Liver (tissue), 9 donors: ENCODE measurements around the gene ZCCHC14. TPM values are rescaled to one million over a fixed set of nuclear protein-coding genes. Genes with fewer than 3 reads are reported as not detected.
"Not testable (repeated sequence)": the region's sequence is repeated elsewhere in the genome, so short reads cannot be mapped to it uniquely, and the experiment has no call there.

Experiments used
- DNase-seq: peaks from one replicate; pipeline ENCODE4 v3.0.0-alpha.2; 2017; ENCODE audit warnings: low spot score
- H3K27ac ChIP-seq, 2 donors: one replicate each; pipeline ENCODE4 v1.7.0; 2013; ENCODE audit warnings: inconsistent platforms in 2 of 2, low read length in 2 of 2, control low read depth in 1 of 2, low read depth in 1 of 2, mild to moderate bottlenecking in 1 of 2
- H3K27me3 ChIP-seq, 4 donors: one replicate each; pipeline versions ENCODE4 v1.6.1 to v1.7.0; 2013; ENCODE audit warnings: low read length in 3 of 4, inconsistent platforms in 1 of 4, mild to moderate bottlenecking in 1 of 4, moderate library complexity in 1 of 4; ENCODE audit not compliant: control insufficient read depth in 4 of 4, insufficient read depth in 4 of 4
- H3K36me3 ChIP-seq, 4 donors: one replicate each; pipeline versions ENCODE4 v1.6.1 to v1.7.0; 2013; ENCODE audit warnings: low read length in 3 of 4, mild to moderate bottlenecking in 3 of 4, low read depth in 1 of 4, moderate library complexity in 1 of 4; ENCODE audit not compliant: control insufficient read depth in 4 of 4, insufficient read depth in 3 of 4
- H3K4me1 ChIP-seq, 4 donors: one replicate each; pipeline versions ENCODE4 v1.6.1 to v1.7.0; 2013; ENCODE audit warnings: low read length in 3 of 4, mild to moderate bottlenecking in 3 of 4, moderate library complexity in 1 of 4; ENCODE audit not compliant: control insufficient read depth in 4 of 4, insufficient read depth in 4 of 4
- H3K4me3 ChIP-seq, 3 donors: one replicate each; pipeline versions ENCODE4 v1.6.1 to v1.7.0; 2013; ENCODE audit warnings: low read length in 3 of 3, control low read depth in 1 of 3, low read depth in 1 of 3, mild to moderate bottlenecking in 1 of 3
- H3K9ac ChIP-seq, 2 donors: one replicate each; pipeline ENCODE4 v1.7.0; 2013; ENCODE audit warnings: low read length in 2 of 2, mild to moderate bottlenecking in 2 of 2, moderate library complexity in 2 of 2, control low read depth in 1 of 2, low read depth in 1 of 2
- H3K9me3 ChIP-seq, 4 donors: one replicate each; pipeline versions ENCODE4 v1.6.1 to v1.7.0; 2013; ENCODE audit warnings: low read length in 3 of 4; ENCODE audit not compliant: control insufficient read depth in 4 of 4
- EGR1 ChIP-seq, 2 donors: IDR thresholded peaks; 2 replicates each; pipeline ENCODE4 v1.6.1; 2016 to 2018; ENCODE audit warnings: antibody characterized with exemption in 2 of 2, low read depth in 2 of 2
- FOXA1 ChIP-seq: IDR thresholded peaks from 2 replicates; pipeline ENCODE4 v1.6.1; 2016; ENCODE audit warnings: antibody characterized with exemption
- FOXA2 ChIP-seq: IDR thresholded peaks from 2 replicates; pipeline ENCODE4 v1.6.1; 2016; ENCODE audit warnings: antibody characterized with exemption
- GABPA ChIP-seq, 2 donors: IDR thresholded peaks in 1 of 2; conservative IDR thresholded peaks in 1 of 2; 2 replicates each; pipeline ENCODE4 v1.6.1; 2016; ENCODE audit warnings: antibody characterized with exemption in 2 of 2, mild to moderate bottlenecking in 1 of 2, moderate library complexity in 1 of 2
- HNF4A ChIP-seq, 2 donors: conservative IDR thresholded peaks; 2 replicates each; pipeline ENCODE4 v1.6.1; 2016; ENCODE audit warnings: antibody characterized with exemption in 2 of 2, mild to moderate bottlenecking in 2 of 2
- HNF4G ChIP-seq: IDR thresholded peaks from 2 replicates; pipeline ENCODE4 v1.6.1; 2016; ENCODE audit warnings: antibody characterized with exemption
- JUND ChIP-seq, 2 donors: IDR thresholded peaks; 2 replicates each; pipeline ENCODE4 v1.6.1; 2016; ENCODE audit warnings: antibody characterized with exemption in 2 of 2
- RAD21 ChIP-seq, 2 donors: IDR thresholded peaks; 2 replicates each; pipeline ENCODE4 v1.6.1; 2016; ENCODE audit warnings: antibody characterized with exemption in 2 of 2, mild to moderate bottlenecking in 2 of 2
- RXRA ChIP-seq, 2 donors: IDR thresholded peaks; 2 replicates each; pipeline ENCODE4 v1.6.1; 2017 to 2018; ENCODE audit warnings: antibody characterized with exemption in 2 of 2, mild to moderate bottlenecking in 1 of 2
- SP1 ChIP-seq: IDR thresholded peaks from 2 replicates; pipeline ENCODE4 v1.6.1; 2018; ENCODE audit warnings: antibody characterized with exemption, mild to moderate bottlenecking
- YY1 ChIP-seq: IDR thresholded peaks from 2 replicates; pipeline ENCODE4 v1.6.1; 2016; ENCODE audit warnings: antibody characterized with exemption, mild to moderate bottlenecking
- WGBS: extraction: QIAGEN DNeasy Blood & Tissue Kit; methylation state at CpG from one replicate; pipeline ENCODE4 v1.1.7; 2013; 5-methylcytosine and 5-hydroxymethylcytosine counted together
- polyA plus RNA-seq, 2 donors: library from polyadenylated mRNA; stranded (reverse) in 1 of 2; unstranded in 1 of 2; fragments of 200-250 nt in 1 of 2; fragments of >200 nt in 1 of 2; fragmentation: Nextera tagmentation in 1 of 2; extraction: Ambion mirVana in 1 of 2; gene quantifications; one replicate each; pipeline versions ENCODE4 v1.2.1 to v1.2.3, GENCODE V29; 2013 to 2015
- total RNA-seq, 2 donors: library from RNA; depleted of rRNA; stranded (reverse); fragments of >200 nt; gene quantifications; one replicate each; pipeline ENCODE4 v1.2.3, GENCODE V29; 2014
- TF ChIP-seq, protein P1 (sequence below): IDR thresholded peaks from 2 replicates; pipeline ENCODE4 v1.6.1; 2016; ENCODE audit warnings: antibody characterized with exemption
- TF ChIP-seq, protein P2 (sequence below): IDR thresholded peaks from 2 replicates; pipeline ENCODE4 v1.6.1; 2016; ENCODE audit warnings: antibody characterized with exemption
- TF ChIP-seq, protein P3 (sequence below): fragments of 150-350 bp; IDR thresholded peaks from 2 replicates; pipeline ENCODE4 v1.5.1; 2017; ENCODE audit warnings: improper control_type of control experiment, low read depth, low read length; ENCODE audit not compliant: missing input control
- donor health status: healthy.
- donor health status: healthy.
- donor health status: healthy.
- donor health status: healthy.
- donor health status: healthy.

ZCCHC14 gene
- total and polyA plus RNA-seq, 4 donors = 6.3 to 21.7 (median 8.0) TPM

DNA sequence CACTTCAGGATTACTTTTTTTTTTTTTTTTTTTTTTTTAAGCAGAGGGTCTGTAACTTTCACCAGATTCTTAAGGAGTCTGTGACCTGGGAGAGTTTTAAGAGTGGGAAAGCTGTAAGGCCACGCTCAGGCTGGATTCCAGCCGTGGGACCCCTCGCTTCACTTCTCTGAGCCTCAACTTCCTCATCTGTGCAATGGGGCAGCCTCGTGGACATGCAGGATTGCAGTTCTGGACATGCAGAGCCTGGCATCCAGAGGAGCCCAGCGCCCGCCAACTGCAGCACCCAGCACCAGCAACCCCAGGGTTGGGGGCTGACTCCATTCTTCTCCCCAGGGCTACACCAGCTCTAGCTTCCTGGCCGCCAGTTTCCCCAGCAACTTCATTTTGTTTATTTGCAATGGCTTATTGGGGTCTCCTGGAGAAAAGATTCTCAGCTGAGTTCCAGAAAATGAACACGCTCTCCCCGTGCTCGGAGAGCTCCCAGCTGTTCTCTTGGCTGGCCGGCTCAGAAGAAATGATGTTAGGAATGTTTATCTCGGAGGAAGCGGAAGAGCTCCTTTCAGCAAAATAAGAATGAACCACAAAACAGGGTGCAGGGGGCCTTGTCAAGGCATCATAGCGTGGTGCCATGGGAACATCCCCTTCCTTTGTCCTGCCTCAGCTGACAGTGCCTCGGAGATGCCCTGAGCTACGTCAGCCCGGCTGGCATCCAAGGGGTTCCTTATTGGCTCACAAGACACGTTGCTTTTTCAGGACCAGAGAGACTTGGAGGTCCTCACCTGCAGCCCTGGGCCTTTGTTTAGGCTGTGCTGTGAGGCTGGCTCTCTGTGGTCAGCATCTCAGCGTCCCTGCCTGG is 22.9 kb upstream of the ZCCHC14 start:
- 82% methylated on average over 19 of the region's 19 CpGs for WGBS
- TF ChIP-seq FOXA1 = no peak
- TF ChIP-seq HNF4A (conservative IDR thresholded peaks at IDR 0.05) = no peak
- TF ChIP-seq RXRA (IDR thresholded peaks at IDR 0.05) = no peak
- TF ChIP-seq FOXA2 = no peak
- TF ChIP-seq JUND (IDR thresholded peaks at IDR 0.05) = no peak
- no peak for TF ChIP-seq EGR1 (IDR thresholded peaks at IDR 0.05; ENCODE audit: low read depth in 2 of 2)
- TF ChIP-seq HNF4G = no peak
- TF ChIP-seq, protein P1, sequence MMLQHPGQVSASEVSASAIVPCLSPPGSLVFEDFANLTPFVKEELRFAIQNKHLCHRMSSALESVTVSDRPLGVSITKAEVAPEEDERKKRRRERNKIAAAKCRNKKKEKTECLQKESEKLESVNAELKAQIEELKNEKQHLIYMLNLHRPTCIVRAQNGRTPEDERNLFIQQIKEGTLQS = no peak
- no peak for TF ChIP-seq YY1
- no peak for TF ChIP-seq GABPA (IDR thresholded peaks at IDR 0.05 in 1 of 2, conservative IDR thresholded peaks at IDR 0.05 in 1 of 2)
- TF ChIP-seq, protein P2, sequence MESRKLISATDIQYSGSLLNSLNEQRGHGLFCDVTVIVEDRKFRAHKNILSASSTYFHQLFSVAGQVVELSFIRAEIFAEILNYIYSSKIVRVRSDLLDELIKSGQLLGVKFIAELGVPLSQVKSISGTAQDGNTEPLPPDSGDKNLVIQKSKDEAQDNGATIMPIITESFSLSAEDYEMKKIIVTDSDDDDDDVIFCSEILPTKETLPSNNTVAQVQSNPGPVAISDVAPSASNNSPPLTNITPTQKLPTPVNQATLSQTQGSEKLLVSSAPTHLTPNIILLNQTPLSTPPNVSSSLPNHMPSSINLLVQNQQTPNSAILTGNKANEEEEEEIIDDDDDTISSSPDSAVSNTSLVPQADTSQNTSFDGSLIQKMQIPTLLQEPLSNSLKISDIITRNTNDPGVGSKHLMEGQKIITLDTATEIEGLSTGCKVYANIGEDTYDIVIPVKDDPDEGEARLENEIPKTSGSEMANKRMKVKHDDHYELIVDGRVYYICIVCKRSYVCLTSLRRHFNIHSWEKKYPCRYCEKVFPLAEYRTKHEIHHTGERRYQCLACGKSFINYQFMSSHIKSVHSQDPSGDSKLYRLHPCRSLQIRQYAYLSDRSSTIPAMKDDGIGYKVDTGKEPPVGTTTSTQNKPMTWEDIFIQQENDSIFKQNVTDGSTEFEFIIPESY = no peak
- TF ChIP-seq, protein P3, sequence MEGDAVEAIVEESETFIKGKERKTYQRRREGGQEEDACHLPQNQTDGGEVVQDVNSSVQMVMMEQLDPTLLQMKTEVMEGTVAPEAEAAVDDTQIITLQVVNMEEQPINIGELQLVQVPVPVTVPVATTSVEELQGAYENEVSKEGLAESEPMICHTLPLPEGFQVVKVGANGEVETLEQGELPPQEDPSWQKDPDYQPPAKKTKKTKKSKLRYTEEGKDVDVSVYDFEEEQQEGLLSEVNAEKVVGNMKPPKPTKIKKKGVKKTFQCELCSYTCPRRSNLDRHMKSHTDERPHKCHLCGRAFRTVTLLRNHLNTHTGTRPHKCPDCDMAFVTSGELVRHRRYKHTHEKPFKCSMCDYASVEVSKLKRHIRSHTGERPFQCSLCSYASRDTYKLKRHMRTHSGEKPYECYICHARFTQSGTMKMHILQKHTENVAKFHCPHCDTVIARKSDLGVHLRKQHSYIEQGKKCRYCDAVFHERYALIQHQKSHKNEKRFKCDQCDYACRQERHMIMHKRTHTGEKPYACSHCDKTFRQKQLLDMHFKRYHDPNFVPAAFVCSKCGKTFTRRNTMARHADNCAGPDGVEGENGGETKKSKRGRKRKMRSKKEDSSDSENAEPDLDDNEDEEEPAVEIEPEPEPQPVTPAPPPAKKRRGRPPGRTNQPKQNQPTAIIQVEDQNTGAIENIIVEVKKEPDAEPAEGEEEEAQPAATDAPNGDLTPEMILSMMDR = no peak
- no peak overlapping the region for H3K4me3 ChIP-seq

DNA sequence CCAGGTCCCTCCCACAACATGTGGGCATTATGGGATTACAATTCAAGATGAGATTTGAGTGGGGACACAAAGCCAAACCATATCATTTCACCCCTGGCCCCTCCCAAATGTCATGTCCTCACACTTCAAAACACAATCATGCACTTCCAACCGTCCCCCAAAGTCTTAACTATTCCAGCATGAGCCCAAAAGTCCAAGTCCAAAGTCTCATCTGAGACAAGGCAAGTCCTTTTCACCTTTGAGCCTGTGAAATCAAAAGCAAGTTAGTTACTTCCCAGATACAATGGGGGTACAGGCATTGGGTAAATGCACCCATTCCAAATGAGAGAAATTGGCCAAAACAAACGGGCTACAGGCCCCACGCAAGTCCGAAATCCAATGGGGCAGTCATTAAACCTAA is 17.0 kb upstream of the ZCCHC14 start:
- H3K9ac ChIP-seq, H3K27me3 ChIP-seq, H3K4me3 ChIP-seq, DNase-seq, H3K36me3 ChIP-seq, H3K9me3 ChIP-seq: not testable (repeated sequence)
- 46% methylated on average over 4 of the region's 4 CpGs for whole genome bisulfite sequencing
- H3K4me1 ChIP-seq = peaks cover 6 to 34% (median 24%) of the 10 kb centered on the region in 4 donors
- TF ChIP-seq RAD21 (IDR thresholded peaks at IDR 0.05) (peak in 1 of 2 donors; percentile 10), SP1 (peak; percentile 49), HNF4G (peak; percentile 80), RXRA (IDR thresholded peaks at IDR 0.05) (peak; percentile 60 to 66), HNF4A (conservative IDR thresholded peaks at IDR 0.05) (peak; percentile 91 to 95)
- peak overlapping the region in 1 of 2 donors; percentile 28 for H3K27ac ChIP-seq

More for the DNA sequence above, 22.9 kb upstream of the ZCCHC14 start:
- Histone ChIP-seq H3K9ac (no peak overlapping the region), H3K36me3 (no peaks in the 10 kb centered on the region), H3K4me1 (peaks cover 0 to 3% (median 0%) of the 10 kb centered on the region in 4 donors), H3K27me3 (no peaks in the 10 kb centered on the region), H3K9me3 (no peaks in the 10 kb centered on the region), H3K27ac (no peak overlapping the region)
- no peak for DNase-seq
